Thyroid gland (tissue), 4 donors: ENCODE measurements around the gene HRK. TPM values are rescaled to one million over a fixed set of nuclear protein-coding genes. Genes with fewer than 3 reads are reported as not detected.

Experiments
- DNase-seq, 2 donors: peaks; one replicate each; pipeline ENCODE4 v3.0.0-alpha.2; 2019
- H3K27ac ChIP-seq, 3 donors: fragments of 200-600 bp; sonication (generic); 1 replicate in 2 of 3; 2 replicates in 1 of 3; pipeline ENCODE4 v1.5.1; 2016 to 2019; ENCODE audit warnings: mild to moderate bottlenecking in 1 of 3, moderate library complexity in 1 of 3
- H3K27me3 ChIP-seq: fragments of 200-600 bp; sonication (generic); one replicate; pipeline ENCODE4 v1.5.1; 2019
- H3K36me3 ChIP-seq, 2 donors: fragments of 200-600 bp; sonication (generic); one replicate each; pipeline ENCODE4 v1.5.1; 2016 to 2019
- H3K4me1 ChIP-seq, 2 donors: fragments of 200-600 bp; sonication (generic); one replicate each; pipeline ENCODE4 v1.5.1; 2017 to 2019
- H3K4me3 ChIP-seq, 3 donors: fragments of 200-600 bp; sonication (generic); replicated peaks in 1 of 3; 1 replicate in 2 of 3; 2 replicates in 1 of 3; pipeline ENCODE4 v1.5.1; 2016; ENCODE audit warnings: mild to moderate bottlenecking in 1 of 3
- H3K9me3 ChIP-seq: fragments of 200-600 bp; sonication (generic); one replicate; pipeline ENCODE4 v1.5.1; 2017
- CTCF ChIP-seq, 6 experiments: fragments of 200-600 bp in 3 of 6; fragments of 450-650 bp in 3 of 6; sonication (generic) in 3 of 6; IDR thresholded peaks; one replicate each; pipeline ENCODE4 v1.5.1; 2016 to 2019; ENCODE audit warnings: antibody characterized with exemption in 6 of 6, mild to moderate bottlenecking in 2 of 6, inconsistent platforms in 1 of 6, moderate library complexity in 1 of 6
- POLR2A ChIP-seq, 2 donors: fragments of 450-650 bp; IDR thresholded peaks; one replicate each; pipeline ENCODE4 v1.6.1; 2017; ENCODE audit warnings: antibody characterized with exemption in 2 of 2, mild to moderate bottlenecking in 2 of 2, moderate library complexity in 1 of 2
- WGBS, 2 donors: methylation state at CpG; one replicate each; pipeline ENCODE4 v1.1.5; 2017; 5-methylcytosine and 5-hydroxymethylcytosine counted together
- intact Hi-C: fragments of 100-400 bp; cut with DNase I; formaldehyde crosslinking; loops from one replicate; pipeline ENCODE4 v1.15.1; 2023
- total RNA-seq, 4 donors: library from RNA; depleted of rRNA; stranded (reverse); fragments of >200 nt; gene quantifications; one replicate each; pipeline ENCODE4 v1.2.3, GENCODE V29; 2016

The HRK gene
- total RNA-seq, 4 donors from 2014 or later, result 0.39 to 0.83 (median 0.48) TPM

- Histone ChIP-seq H3K36me3 (no peaks in the 10 kb centered on the region), H3K9me3 (no peaks in the 10 kb centered on the region), H3K27ac (no peak overlapping the region), H3K4me3 (no peak overlapping the region), H3K27me3 (no peaks in the 10 kb centered on the region), H3K4me1 (no peaks in the 10 kb centered on the region)
- no peak for TF ChIP-seq CTCF (IDR thresholded peaks at IDR 0.05)
- TF ChIP-seq POLR2A (IDR thresholded peaks at IDR 0.05), result no peak
- intact Hi-C loops, result no loop called here
- DNase-seq, result no peak
- WGBS, 2 donors, result 86 to 91% methylated on average over 3 of the region's 3 CpGs
Measured at GRCh38 chr12:116839287-116839830, 41.9 kb downstream of the HRK start.

- no peaks in the 10 kb centered on the region for H3K9me3 ChIP-seq
- H3K27ac ChIP-seq, result no peak overlapping the region
- DNase-seq, result no peak
- no peaks in the 10 kb centered on the region for H3K27me3 ChIP-seq
- TF ChIP-seq POLR2A (IDR thresholded peaks at IDR 0.05) (no peak), CTCF (IDR thresholded peaks at IDR 0.05) (no peak)
- H3K36me3 ChIP-seq, result no peaks in the 10 kb centered on the region
- H3K4me1 ChIP-seq, result no peaks in the 10 kb centered on the region
- intact Hi-C loops, result no loop called here
- WGBS, 2 donors, result 83 to 87% methylated on average over 4 of the region's 4 CpGs
- no peak overlapping the region for H3K4me3 ChIP-seq
Measured at GRCh38 chr12:116838365-116838764, 42.9 kb downstream of the HRK start.

GRCh38 chr12:116837097-116837496 lies 44.1 kb downstream of the HRK start:
- Histone ChIP-seq H3K27ac (no peak overlapping the region), H3K9me3 (no peaks in the 10 kb centered on the region), H3K27me3 (no peaks in the 10 kb centered on the region), H3K4me3 (no peak overlapping the region), H3K36me3 (no peaks in the 10 kb centered on the region), H3K4me1 (no peaks in the 10 kb centered on the region)
- WGBS, 2 donors, result 79 to 84% methylated on average over 9 of the region's 9 CpGs
- intact Hi-C loops, result no loop called here
- TF ChIP-seq CTCF (IDR thresholded peaks at IDR 0.05) (no peak), POLR2A (IDR thresholded peaks at IDR 0.05) (no peak)
- DNase-seq, result no peak

- Histone ChIP-seq H3K9me3 (no peaks in the 10 kb centered on the region), H3K27me3 (no peaks in the 10 kb centered on the region), H3K4me1 (no peaks in the 10 kb centered on the region), H3K36me3 (no peaks in the 10 kb centered on the region), H3K4me3 (no peak overlapping the region), H3K27ac (no peak overlapping the region)
- WGBS, 2 donors, result 75 to 93% methylated on average over 1 of the region's 1 CpG
- DNase-seq, result no peak
- intact Hi-C loops, result no loop called here
- TF ChIP-seq CTCF (IDR thresholded peaks at IDR 0.05), result no peak
- no peak for TF ChIP-seq POLR2A (IDR thresholded peaks at IDR 0.05)
Measured at GRCh38 chr12:116835484-116835883, 45.8 kb downstream of the HRK start.

- TF ChIP-seq POLR2A (IDR thresholded peaks at IDR 0.05) (no peak), CTCF (IDR thresholded peaks at IDR 0.05) (no peak)
- Histone ChIP-seq H3K9me3 (no peaks in the 10 kb centered on the region), H3K36me3 (no peaks in the 10 kb centered on the region), H3K27me3 (no peaks in the 10 kb centered on the region), H3K4me1 (no peaks in the 10 kb centered on the region), H3K27ac (no peak overlapping the region), H3K4me3 (no peak overlapping the region)
- no peak for DNase-seq
- intact Hi-C loops, result no loop called here
- WGBS, 2 donors, result 88 to 92% methylated on average over 4 to 9 of the region's 10 CpGs
Measured at GRCh38 chr12:116833474-116833873, 47.8 kb downstream of the HRK start.
